Stimulated activated CD4-positive, alpha-beta T cell treated with anti-CD3 and anti-CD28 coated beads, Interleukin-2, amount 100 ng/mL, for 4 hours (primary cell): Measurements from ENCODE around the gene NOSIP.
A peak's percentile ranks its signal among the peaks of the same experiment; 100 is the strongest.

Source experiments
- DNase-seq: peaks from one replicate; pipeline ENCODE4 v3.0.0-alpha.2; 2020; ENCODE audit warnings: low read depth

The NOSIP gene

GRCh38 chr19:49507803-49508494 is 72.4 kb downstream of the NOSIP start:
- no peak for DNase-seq

- peak; percentile 65 for DNase-seq
These were observed 73.7 kb downstream of the NOSIP start for GRCh38 chr19:49506575-49507105.
